Measurements from ENCODE around the gene MSH3.

The MSH3 gene

DNA sequence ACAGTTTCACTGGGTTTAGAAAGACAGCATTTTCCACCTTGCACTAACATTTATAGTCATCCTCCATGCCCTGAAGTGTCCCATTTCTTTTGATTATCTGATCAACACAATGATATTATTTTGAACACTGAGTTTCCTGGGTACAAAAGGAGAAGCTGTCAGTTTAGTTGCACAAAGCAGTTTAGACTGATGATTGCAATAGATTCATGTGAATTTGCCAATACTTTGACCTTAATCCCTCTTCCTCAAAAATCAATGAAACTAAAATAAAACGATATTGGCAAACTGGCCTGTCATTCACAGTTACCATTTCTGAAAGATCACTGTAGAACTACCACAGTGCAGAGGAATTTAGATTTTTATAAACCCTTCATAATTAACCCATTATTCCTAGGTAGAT lies 271.5 kb downstream of the MSH3 start:
- DNase-seq (ENCODE audit: low read depth, low spot score), result no peak
- Histone ChIP-seq H3K4me1 (ENCODE audit: insufficient read depth, insufficient read length) (no peaks in the 10 kb centered on the region), H3K9me3 (ENCODE audit: insufficient read depth, low read length) (no peaks in the 10 kb centered on the region), H3K9ac (ENCODE audit: insufficient read length, low read depth) (no peak overlapping the region), H3K27me3 (ENCODE audit: insufficient read depth, insufficient read length) (no peaks in the 10 kb centered on the region), H3K36me3 (ENCODE audit: insufficient read depth, insufficient read length, low read length) (no peaks in the 10 kb centered on the region), H3K4me3 (ENCODE audit: insufficient read length, low read depth) (no peak overlapping the region)
- TF ChIP-seq YY1 (IDR thresholded peaks at IDR 0.05; ENCODE audit: insufficient read depth, insufficient read length) (no peak), ZNF274 (IDR thresholded peaks at IDR 0.05; ENCODE audit: low read depth, low read length) (no peak), SUZ12 (IDR thresholded peaks at IDR 0.05; ENCODE audit: extremely low read depth, insufficient read depth, insufficient read length) (no peak)
